Measurements from ENCODE around the gene TMEM38A. TPM values are rescaled to one million over a fixed set of nuclear protein-coding genes. Genes with fewer than 3 reads are reported as not detected.

The TMEM38A gene
- total and polyA plus RNA-seq, 9 of the 15 experiments (the other 6 are each of a cell fraction or from before 2014, with no cell fraction given), result 0.35 to 2.1 (median 1.2) TPM

GRCh38 chr19:16641695-16642094 lies 19.2 kb upstream of the TMEM38A start:
- Histone ChIP-seq H3K27me3 (ENCODE audit: control insufficient read depth in 2 of 2, insufficient read depth in 2 of 2, low read length in 2 of 2) (no peaks in the 10 kb centered on the region), H3K4me3 (no peak overlapping the region), H3K79me2 (ENCODE audit: control insufficient read depth, insufficient read depth, low read length) (peaks cover 41% of the 10 kb centered on the region), H2AFZ (ENCODE audit: low read depth, low read length) (no peak overlapping the region), H3K27ac (ENCODE audit: extremely low read depth, low read depth, low read length) (no peak overlapping the region), H3K9me1 (ENCODE audit: control insufficient read depth, insufficient read depth, low read length) (peaks cover 3% of the 10 kb centered on the region), H4K20me1 (replicated peaks; ENCODE audit: control insufficient read depth, insufficient read depth, low read length) (no peaks in the 10 kb centered on the region; the same call in 1 of the 2 replicates), H3K4me1 (replicated peaks in 1 of 2; ENCODE audit: control insufficient read depth in 2 of 2, insufficient read depth in 2 of 2, low read length in 2 of 2) (no peaks in the 10 kb centered on the region; a peak in 1 of 5 replicates), H3K9me3 (replicated peaks; ENCODE audit: control insufficient read depth, insufficient read depth, low read depth, low read length) (no peaks in the 10 kb centered on the region; the same call in 1 of the 2 replicates), H3K36me3 (ENCODE audit: control insufficient read depth, insufficient read depth, low read length) (peaks cover 89% of the 10 kb centered on the region; the same call in 2 of the 3 replicates), H3K9ac (ENCODE audit: insufficient read depth in 1 of 2, low read depth in 2 of 2, low read length in 2 of 2) (no peak overlapping the region), H3K4me2 (ENCODE audit: insufficient read depth, low read length) (no peak overlapping the region)
- CTCF ChIA-PET (ENCODE audit: low intra/inter-chr PET ratio), result no interaction called here
- intact Hi-C loops (cut with micrococcal nuclease), result no loop called here
- TF ChIP-seq ZBTB40 (IDR thresholded peaks at IDR 0.05) (peak; percentile 77), ZBTB40 (CRISPR knock-in tag; IDR thresholded peaks at IDR 0.05) (no peak), AFF1 (IDR thresholded peaks at IDR 0.05; ENCODE audit: low read depth in 1 of 2, partially characterized antibody in 2 of 2) (no peak)
- in situ Hi-C loops (cut with MboI), result no loop called here
- BruUV-seq (replicated peaks), result no TSS peak
- POLR2A ChIA-PET, result interaction anchor here (0.7 to 1.6 kb wide), 2 partner anchors 8 to 308 kb away, joined by 3 to 5 read pairs; no protein-coding TSS in a partner anchor
- 96% methylated on average over 10 of the region's 10 CpGs for WGBS (ENCODE audit: insufficient coverage, low coverage, missing lambda C conversion rate)
- FAIRE-seq, result no peak
- ATAC-seq, result no peak
- no peak for DNase-seq (ENCODE audit: extremely low read depth in 1 of 4, low spot score in 3 of 4)
